K562 (cell line): ENCODE data around the gene C11orf86. TPM values are rescaled to one million over a fixed set of nuclear protein-coding genes. Genes with fewer than 3 reads are reported as not detected.

Source experiments
- ADNP ChIP-seq: fragments of 200-800 bp; sonication (Bioruptor generic); IDR thresholded peaks from 2 replicates; pipeline ENCODE4 v1.6.1; 2016; ENCODE audit warnings: missing genetic modification characterization, missing compliant biosample characterization
- ATF7 ChIP-seq: fragments of 450-650 bp; IDR thresholded peaks from 2 replicates; pipeline ENCODE4 v1.7.1; 2014; ENCODE audit warnings: mild to moderate bottlenecking, moderate library complexity
- CBFA2T2 ChIP-seq: fragments of 450-650 bp; conservative IDR thresholded peaks from 2 replicates; pipeline ENCODE4 v1.6.1; 2017; ENCODE audit warnings: mild to moderate bottlenecking
- CCNT2 ChIP-seq: IDR thresholded peaks from 2 replicates; pipeline ENCODE4 v1.6.1; 2011; ENCODE audit warnings: borderline replicate concordance, low read depth, mild to moderate bottlenecking, moderate library complexity, mixed read lengths, low read length; ENCODE audit not compliant: insufficient read length; ENCODE audit errors: extremely low read depth
- EP400 ChIP-seq: fragments of 450-650 bp; IDR thresholded peaks from 2 replicates; pipeline ENCODE4 v1.6.1; 2017; ENCODE audit warnings: antibody characterized with exemption, mild to moderate bottlenecking, moderate library complexity
- FOXA3 ChIP-seq, 2 experiments: fragments of 450-650 bp in 1 of 2; sonication (generic) in 1 of 2; formaldehyde crosslinking; IDR thresholded peaks in 1 of 2; conservative IDR thresholded peaks in 1 of 2; 2 replicates each; pipeline versions ENCODE4 v1.4.0 to v1.8.0; 2020 to 2022; ENCODE audit warnings: mild to moderate bottlenecking in 2 of 2, missing genetic modification reagents in 1 of 2
- FOXK2 ChIP-seq, 2 experiments: fragments of 450-650 bp; IDR thresholded peaks in 1 of 2; conservative IDR thresholded peaks in 1 of 2; 2 replicates each; pipeline ENCODE4 v1.6.1; 2016; ENCODE audit warnings: low read depth in 2 of 2, mild to moderate bottlenecking in 1 of 2
- HCFC1 ChIP-seq: IDR thresholded peaks from 2 replicates; pipeline ENCODE4 v1.6.1; 2012; ENCODE audit warnings: low read depth, low read length, improper control_type of control experiment
- LARP7 ChIP-seq: fragments of 450-650 bp; IDR thresholded peaks from 2 replicates; pipeline ENCODE4 v1.6.1; 2016
- MCM7 ChIP-seq, 2 experiments: fragments of 450-650 bp; IDR thresholded peaks; 2 replicates each; pipeline ENCODE4 v1.6.1; 2016 to 2018
- NR2C1 ChIP-seq, 2 experiments: fragments of 450-650 bp; IDR thresholded peaks; 2 replicates each; pipeline ENCODE4 v1.6.1; 2017; ENCODE audit warnings: mild to moderate bottlenecking in 2 of 2, antibody characterized with exemption in 1 of 2, inconsistent platforms in 1 of 2, missing compliant biosample characterization in 1 of 2, missing genetic modification characterization in 1 of 2
- PHF20 ChIP-seq: fragments of 450-650 bp; IDR thresholded peaks from 2 replicates; pipeline ENCODE4 v1.6.1; 2018; ENCODE audit not compliant: partially characterized antibody
- POLR3A ChIP-seq: IDR thresholded peaks from 2 replicates; pipeline ENCODE4 v1.6.1; 2011; ENCODE audit warnings: borderline replicate concordance, mild to moderate bottlenecking, moderate library complexity; ENCODE audit not compliant: insufficient read length, insufficient read depth; ENCODE audit errors: extremely low read depth
- RBM22 ChIP-seq: fragments of 200-400 bp; formaldehyde crosslinking; IDR thresholded peaks from 2 replicates; pipeline ENCODE4 v1.6.1; 2018; ENCODE audit warnings: low read length, low read depth; ENCODE audit not compliant: poor library complexity, severe bottlenecking
- SMAD1 ChIP-seq: fragments of 150-350 bp; IDR thresholded peaks from 2 replicates; pipeline ENCODE4 v1.6.1; 2014; ENCODE audit warnings: low read length, low read depth; ENCODE audit not compliant: partially characterized antibody
- STAT5A ChIP-seq: IDR thresholded peaks from 2 replicates; pipeline ENCODE4 v1.6.1; 2012; ENCODE audit warnings: low read length, inconsistent platforms, borderline replicate concordance
- TOE1 ChIP-seq, 2 experiments: fragments of 450-650 bp in 1 of 2; sonication (generic) in 1 of 2; formaldehyde crosslinking in 1 of 2; IDR thresholded peaks; 2 replicates each; pipeline versions ENCODE4 v1.7.1 to v1.8.0; 2016 to 2022; ENCODE audit warnings: borderline replicate concordance in 2 of 2, mild to moderate bottlenecking in 2 of 2, antibody characterized with exemption in 1 of 2, inconsistent platforms in 1 of 2, low read depth in 1 of 2, missing genetic modification reagents in 1 of 2, moderate library complexity in 1 of 2
- ZKSCAN1 ChIP-seq: fragments of 150-350 bp; IDR thresholded peaks from 2 replicates; pipeline ENCODE4 v1.6.1; 2016; ENCODE audit warnings: low read depth, low read length
- ZNF143 ChIP-seq: sonication (generic); formaldehyde crosslinking; IDR thresholded peaks from 2 replicates; pipeline ENCODE4 v1.9.0; 2022; ENCODE audit warnings: mild to moderate bottlenecking, missing genetic modification reagents
- ZNF780A ChIP-seq: fragments of 250-450 bp; sonication (Bioruptor Pico); IDR thresholded peaks from 2 replicates; pipeline ENCODE4 v1.5.0; 2021; ENCODE audit warnings: mild to moderate bottlenecking
- polyA plus RNA-seq, 8 experiments: library from polyadenylated mRNA; depleted of rRNA in 4 of 8; stranded (reverse) in 5 of 8; unstranded in 3 of 8; fragments of >200 nt; fragmentation: Nextera tagmentation in 2 of 8; fragmentation: Illumina TruSeq in 1 of 8; extraction: Ambion mirVana in 2 of 8; extraction: Trizol in 1 of 8; gene quantifications; 2 replicates each; pipeline versions ENCODE4 v1.2.1 to v1.2.3, GENCODE V29; 2011 to 2014; ENCODE audit warnings: inconsistent platforms in 1 of 8, missing spikeins in 1 of 8
- total RNA-seq, 7 experiments: library from RNA; depleted of rRNA in 6 of 7; stranded (reverse); fragments of >200 nt in 6 of 7; fragmentation: Illumina TruSeq in 2 of 7; extraction: Trizol in 2 of 7; gene quantifications; 2 replicates each; pipeline versions ENCODE4 v1.2.1 to v1.2.3, GENCODE V29; 2011 to 2021; ENCODE audit warnings: low replicate concordance in 1 of 7
- TF ChIP-seq, protein P1 (sequence below), 2 experiments: fragments of 450-650 bp; conservative IDR thresholded peaks; 2 replicates each; pipeline ENCODE4 v1.6.1; 2017; ENCODE audit warnings: mild to moderate bottlenecking in 2 of 2, moderate library complexity in 2 of 2
- TF ChIP-seq, protein P2 (sequence below), 2 experiments: fragments of 450-650 bp in 1 of 2; sonication (generic) in 1 of 2; formaldehyde crosslinking in 1 of 2; IDR thresholded peaks in 1 of 2; conservative IDR thresholded peaks in 1 of 2; 2 replicates each; pipeline versions ENCODE4 v1.6.1 to v1.8.1; 2016 to 2023; ENCODE audit warnings: mild to moderate bottlenecking in 2 of 2, moderate library complexity in 2 of 2, inconsistent platforms in 1 of 2, missing genetic modification reagents in 1 of 2
- TF ChIP-seq, protein P3 (sequence below), 2 experiments: fragments of 250-450 bp in 1 of 2; fragments of 450-650 bp in 1 of 2; sonication (Bioruptor Pico) in 1 of 2; IDR thresholded peaks; 2 replicates each; pipeline versions ENCODE4 v1.6.1 to v1.8.0; 2016 to 2021; ENCODE audit warnings: mild to moderate bottlenecking in 2 of 2, moderate library complexity in 2 of 2, missing compliant biosample characterization in 1 of 2, missing genetic modification characterization in 1 of 2

Gene C11orf86
- total and polyA plus RNA-seq, 9 of the 15 experiments (the other 6 are each of a cell fraction or from before 2014, with no cell fraction given), result not detected

DNA sequence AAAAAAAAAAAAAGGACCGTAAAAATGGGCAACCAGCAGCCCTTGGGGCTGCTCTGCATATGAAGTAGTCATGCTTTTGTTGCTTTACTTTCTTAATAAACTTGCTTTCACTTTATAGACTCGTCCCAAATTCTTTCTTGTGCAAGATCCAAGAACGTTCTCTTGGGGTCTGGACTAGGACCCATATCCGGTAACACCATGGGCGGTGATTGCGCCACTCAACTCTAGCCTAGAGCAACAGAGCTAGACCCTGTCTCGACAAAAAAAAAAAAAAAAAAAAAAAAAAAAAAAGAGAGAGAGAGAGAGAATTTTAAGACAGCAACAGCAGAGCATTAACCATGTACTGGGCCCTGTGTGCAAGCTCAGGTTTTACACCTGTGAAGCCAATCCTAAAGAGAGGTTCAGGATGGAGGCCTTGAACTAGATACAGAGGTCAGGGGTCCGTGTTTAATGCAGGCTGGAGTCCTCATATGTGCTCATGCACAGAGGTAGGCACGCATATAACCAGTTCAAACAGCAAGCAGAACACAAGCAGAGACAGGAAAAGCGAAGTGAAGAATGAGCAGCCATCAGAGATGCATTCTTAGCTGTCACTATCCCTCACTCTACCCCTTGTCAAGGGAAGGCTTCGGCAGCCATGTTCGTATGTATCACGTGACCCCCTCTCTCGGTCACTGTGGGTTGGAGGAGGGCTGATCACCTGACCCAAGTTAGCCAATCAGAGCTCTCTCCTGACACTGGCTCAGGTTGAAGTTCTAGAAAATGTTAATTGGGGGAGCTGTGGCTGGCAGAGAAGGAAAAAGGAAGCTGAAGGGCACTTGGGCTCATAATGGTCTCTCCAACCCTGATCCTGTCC, 31.2 kb downstream of the C11orf86 start (continued):
- no peak for TF ChIP-seq CCNT2
- no peak for TF ChIP-seq SMAD1
- TF ChIP-seq POLR3A, result no peak
- TF ChIP-seq ZKSCAN1, result no peak
- no peak for TF ChIP-seq ZNF780A
- peak; percentile 99 for TF ChIP-seq TOE1 (IDR thresholded peaks at IDR 0.05; ENCODE audit: borderline replicate concordance)
- TF ChIP-seq TOE1 (CRISPR knock-in tag; IDR thresholded peaks at IDR 0.05; ENCODE audit: borderline replicate concordance, low read depth), result no peak
- TF ChIP-seq, protein P1, sequence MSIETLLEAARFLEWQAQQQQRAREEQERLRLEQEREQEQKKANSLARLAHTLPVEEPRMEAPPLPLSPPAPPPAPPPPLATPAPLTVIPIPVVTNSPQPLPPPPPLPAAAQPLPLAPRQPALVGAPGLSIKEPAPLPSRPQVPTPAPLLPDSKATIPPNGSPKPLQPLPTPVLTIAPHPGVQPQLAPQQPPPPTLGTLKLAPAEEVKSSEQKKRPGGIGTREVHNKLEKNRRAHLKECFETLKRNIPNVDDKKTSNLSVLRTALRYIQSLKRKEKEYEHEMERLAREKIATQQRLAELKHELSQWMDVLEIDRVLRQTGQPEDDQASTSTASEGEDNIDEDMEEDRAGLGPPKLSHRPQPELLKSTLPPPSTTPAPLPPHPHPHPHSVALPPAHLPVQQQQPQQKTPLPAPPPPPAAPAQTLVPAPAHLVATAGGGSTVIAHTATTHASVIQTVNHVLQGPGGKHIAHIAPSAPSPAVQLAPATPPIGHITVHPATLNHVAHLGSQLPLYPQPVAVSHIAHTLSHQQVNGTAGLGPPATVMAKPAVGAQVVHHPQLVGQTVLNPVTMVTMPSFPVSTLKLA (conservative IDR thresholded peaks at IDR 0.05), result no peak
- TF ChIP-seq, protein P2, sequence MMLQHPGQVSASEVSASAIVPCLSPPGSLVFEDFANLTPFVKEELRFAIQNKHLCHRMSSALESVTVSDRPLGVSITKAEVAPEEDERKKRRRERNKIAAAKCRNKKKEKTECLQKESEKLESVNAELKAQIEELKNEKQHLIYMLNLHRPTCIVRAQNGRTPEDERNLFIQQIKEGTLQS (IDR thresholded peaks at IDR 0.05), result 0 out of 2 replicates have a peak, but pooled peaks have one; percentile 7
- TF ChIP-seq, protein P2 (CRISPR knock-in tag; conservative IDR thresholded peaks at IDR 0.05), result no peak
- TF ChIP-seq, protein P3, sequence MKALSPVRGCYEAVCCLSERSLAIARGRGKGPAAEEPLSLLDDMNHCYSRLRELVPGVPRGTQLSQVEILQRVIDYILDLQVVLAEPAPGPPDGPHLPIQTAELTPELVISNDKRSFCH (CRISPR knock-in tag; IDR thresholded peaks at IDR 0.05), result no peak
- TF ChIP-seq, protein P3 (tag; IDR thresholded peaks at IDR 0.05), result peak; percentile 63; the same call in 1 of the 2 replicates
- TF ChIP-seq FOXK2 (conservative IDR thresholded peaks at IDR 0.05 in 1 of 2, IDR thresholded peaks at IDR 0.05 in 1 of 2; ENCODE audit: low read depth in 2 of 2), result 0 out of 4 replicates have a peak, but pooled peaks of 1 of the 2 experiments have one; percentile 20
- no peak for TF ChIP-seq ADNP
- no peak for TF ChIP-seq ATF7
- no peak for TF ChIP-seq MCM7 (IDR thresholded peaks at IDR 0.05)
- TF ChIP-seq CBFA2T2, result peak; percentile 92
- TF ChIP-seq ZNF143, result 0 out of 2 replicates have a peak, but pooled peaks have one; percentile 26
- no peak for TF ChIP-seq RBM22
- no peak for TF ChIP-seq EP400
- TF ChIP-seq PHF20, result peak; percentile 98
- TF ChIP-seq LARP7, result no peak
- no peak for TF ChIP-seq FOXA3 (CRISPR knock-in tag; conservative IDR thresholded peaks at IDR 0.05 in 1 of 2, IDR thresholded peaks at IDR 0.05 in 1 of 2)
- peak; percentile 41 for TF ChIP-seq NR2C1 (IDR thresholded peaks at IDR 0.05)
- peak; percentile 22; the same call in 1 of the 2 replicates for TF ChIP-seq NR2C1 (tag; IDR thresholded peaks at IDR 0.05)
- no peak for TF ChIP-seq STAT5A
- TF ChIP-seq HCFC1, result peak; percentile 54
